ENCODE data around the gene CCNY.

The CCNY gene

DNA sequence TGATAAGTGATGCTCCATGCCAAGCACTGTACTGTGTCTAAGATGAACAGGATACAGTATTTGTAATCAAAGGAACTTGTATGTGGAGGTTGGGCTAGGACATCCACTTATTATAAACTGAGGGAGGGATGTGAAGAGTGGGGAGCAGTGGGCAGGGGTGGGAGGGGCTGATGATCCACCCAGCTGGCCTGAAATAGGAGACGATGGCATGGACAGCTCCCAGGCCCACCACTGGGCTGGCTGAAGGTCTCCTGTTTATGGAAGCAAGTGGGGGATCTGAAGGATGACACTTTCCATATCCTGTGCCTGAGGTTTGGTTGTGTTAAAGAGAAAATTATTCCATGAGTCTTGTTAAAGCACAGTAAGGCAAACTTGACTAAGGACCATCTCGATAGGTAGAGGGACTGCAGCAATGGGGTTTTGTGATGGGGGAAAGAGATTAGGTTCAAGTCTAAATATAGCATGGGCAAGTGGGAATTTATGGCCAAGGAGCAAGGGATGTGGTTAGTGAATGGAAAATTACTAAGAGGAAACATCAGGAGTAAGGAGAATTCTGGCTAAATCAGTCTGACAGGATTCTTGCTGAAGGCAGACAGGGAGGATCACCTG lies 124.6 kb downstream of the CCNY start:
- Histone ChIP-seq H3K4me3 (ENCODE audit: control insufficient read depth in 1 of 7, extremely low read depth in 1 of 7, insufficient read depth in 4 of 7, low read depth in 2 of 7, low read length in 6 of 7) (no peak overlapping the region), H3K4me1 (ENCODE audit: control extremely low read depth in 1 of 4, control insufficient read depth in 4 of 4, insufficient read depth in 4 of 4, low read length in 3 of 4) (peaks cover 0 to 24% (median 14%) of the 10 kb centered on the region in 4 experiments), H3K27me3 (replicated peaks in 2 of 5; ENCODE audit: control insufficient read depth in 4 of 5, insufficient read depth in 5 of 5, low read length in 4 of 5) (no peaks in the 10 kb centered on the region), H3K9me3 (ENCODE audit: control extremely low read depth in 1 of 5, control insufficient read depth in 4 of 5, insufficient read depth in 2 of 5, low read depth in 1 of 5, low read length in 4 of 5) (no peaks in the 10 kb centered on the region), H3K27ac (ENCODE audit: insufficient read depth in 1 of 2, low read depth in 1 of 2, low read length in 2 of 2, poor library complexity in 1 of 2, severe bottlenecking in 2 of 2) (no peak overlapping the region), H3K36me3 (ENCODE audit: control insufficient read depth in 4 of 4, insufficient read depth in 4 of 4, low read length in 3 of 4) (no peaks in the 10 kb centered on the region)
- WGBS (ENCODE audit: insufficient coverage): 92% methylated on average over 2 of the region's 2 CpGs
- no peak for DNase-seq
- POLR2A ChIA-PET: no interaction called here
- CTCF ChIA-PET: interaction anchor here (1.4 to 1.5 kb wide), 2 partner anchors 102 to 150 kb away, joined by 3 read pairs; no protein-coding TSS in a partner anchor

DNA sequence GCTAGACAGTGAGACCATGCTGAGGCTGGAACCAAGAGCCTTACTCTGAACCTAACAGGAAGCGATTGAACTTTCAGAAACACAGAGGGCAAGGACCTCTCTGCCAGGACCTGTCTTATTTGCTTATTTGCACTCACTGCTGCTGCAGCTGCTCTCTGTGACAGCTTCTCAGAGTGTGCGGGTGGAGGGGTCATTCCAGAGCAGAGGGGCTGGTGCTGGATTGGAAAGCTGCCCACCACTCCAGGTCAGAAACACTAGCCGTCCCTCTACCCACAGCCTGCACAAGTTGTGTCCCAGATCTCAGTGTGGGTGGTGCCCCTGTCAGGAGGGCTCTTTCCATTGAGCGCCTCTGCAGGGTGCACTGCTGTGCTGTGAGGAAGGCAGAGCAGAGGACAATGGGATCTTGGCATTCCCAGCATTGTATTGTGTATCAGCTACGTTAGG lies 126.2 kb downstream of the CCNY start:
- peaks cover 0 to 24% (median 15%) of the 10 kb centered on the region in 4 experiments for H3K4me1 ChIP-seq (ENCODE audit: control extremely low read depth in 1 of 4, control insufficient read depth in 4 of 4, insufficient read depth in 4 of 4, low read length in 3 of 4)
- ChIA-PET POLR2A (no interaction called here), CTCF (interaction anchor here (1.2 to 2.5 kb wide), 3 partner anchors 8 to 69 kb away, joined by 3 to 8 read pairs (median 3); no protein-coding TSS in a partner anchor)
- 95% methylated on average over 4 of the region's 5 CpGs for WGBS (ENCODE audit: insufficient coverage)
- H3K27ac ChIP-seq (ENCODE audit: insufficient read depth in 1 of 2, low read depth in 1 of 2, low read length in 2 of 2, poor library complexity in 1 of 2, severe bottlenecking in 2 of 2): no peak overlapping the region
- H3K36me3 ChIP-seq (ENCODE audit: control insufficient read depth in 4 of 4, insufficient read depth in 4 of 4, low read length in 3 of 4): no peaks in the 10 kb centered on the region
- H3K9me3 ChIP-seq (ENCODE audit: control extremely low read depth in 1 of 5, control insufficient read depth in 4 of 5, insufficient read depth in 2 of 5, low read depth in 1 of 5, low read length in 4 of 5): no peaks in the 10 kb centered on the region
- H3K27me3 ChIP-seq (replicated peaks in 2 of 5; ENCODE audit: control insufficient read depth in 4 of 5, insufficient read depth in 5 of 5, low read length in 4 of 5): no peaks in the 10 kb centered on the region
- no peak for DNase-seq
- no peak overlapping the region for H3K4me3 ChIP-seq (ENCODE audit: control insufficient read depth in 1 of 7, extremely low read depth in 1 of 7, insufficient read depth in 4 of 7, low read depth in 2 of 7, low read length in 6 of 7)

DNA sequence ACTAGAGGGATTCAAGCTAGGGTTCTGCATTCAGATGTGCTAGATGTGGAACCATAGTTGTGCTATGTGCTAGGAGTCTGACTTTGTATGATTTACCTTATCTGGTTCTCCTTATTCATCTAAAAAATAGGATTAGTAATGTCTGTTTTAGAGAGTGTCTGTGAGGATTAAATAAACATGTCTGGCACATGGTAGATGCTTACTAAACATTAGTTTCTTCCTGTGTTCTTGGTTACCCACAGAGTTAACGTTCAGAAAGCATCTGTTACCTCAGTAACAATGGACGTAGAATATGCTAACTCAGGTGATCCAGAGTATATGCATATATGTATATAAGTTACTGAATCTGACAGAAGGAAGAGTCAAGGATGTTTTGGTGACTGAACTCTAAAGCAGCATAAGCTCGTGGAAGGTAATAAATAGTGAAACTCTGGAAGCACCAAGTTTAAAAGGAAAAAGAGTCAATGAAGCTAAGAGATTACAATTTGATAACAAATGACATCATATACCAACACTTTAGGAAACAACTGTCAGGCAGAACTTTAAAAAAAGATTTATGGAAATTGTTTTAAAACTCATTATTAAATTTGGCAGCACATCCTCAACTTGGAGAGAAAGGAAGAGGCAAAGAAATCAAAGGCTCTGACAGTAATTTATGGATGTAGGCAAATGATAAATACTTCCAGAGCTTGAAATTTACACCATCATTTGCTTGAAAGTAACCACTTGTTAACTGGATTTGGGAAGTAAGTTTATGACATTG lies 127.0 kb downstream of the CCNY start:
- peaks cover 0 to 24% (median 15%) of the 10 kb centered on the region in 4 experiments for H3K4me1 ChIP-seq (ENCODE audit: control extremely low read depth in 1 of 4, control insufficient read depth in 4 of 4, insufficient read depth in 4 of 4, low read length in 3 of 4)
- POLR2A ChIA-PET: interaction anchor here (0.6 kb wide), 1 partner anchor 133 kb away, joined by 3 read pairs; no protein-coding TSS in a partner anchor

DNA sequence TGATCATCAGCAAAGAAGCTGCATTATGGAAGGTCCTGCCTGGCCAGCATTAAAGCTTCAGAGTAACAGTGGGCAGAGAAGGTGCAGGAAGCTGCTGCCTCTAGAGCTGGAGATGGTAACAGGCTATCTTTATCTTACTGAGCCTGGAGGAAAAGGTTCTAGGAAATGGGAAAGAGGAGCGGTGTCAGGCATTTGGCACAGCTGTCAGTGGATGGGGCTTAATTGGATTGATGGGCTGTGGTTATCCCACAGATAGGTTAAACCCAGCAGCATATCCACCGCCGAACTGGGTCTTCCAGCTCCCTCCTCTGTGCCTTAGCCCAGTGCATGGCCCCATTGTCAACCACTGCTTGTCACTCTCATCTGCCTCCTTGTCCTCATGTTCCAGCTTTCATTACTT lies 127.6 kb downstream of the CCNY start:
- H3K4me1 ChIP-seq (ENCODE audit: control extremely low read depth in 1 of 4, control insufficient read depth in 4 of 4, insufficient read depth in 4 of 4, low read length in 3 of 4): peaks cover 0 to 21% (median 15%) of the 10 kb centered on the region in 4 experiments
- POLR2A ChIA-PET: no interaction called here
- no peaks in the 10 kb centered on the region for H3K36me3 ChIP-seq (ENCODE audit: control insufficient read depth in 4 of 4, insufficient read depth in 4 of 4, low read length in 3 of 4)
- H3K4me3 ChIP-seq (ENCODE audit: control insufficient read depth in 1 of 7, extremely low read depth in 1 of 7, insufficient read depth in 4 of 7, low read depth in 2 of 7, low read length in 6 of 7): no peak overlapping the region
- DNase-seq: no peak
- H3K9me3 ChIP-seq (ENCODE audit: control extremely low read depth in 1 of 5, control insufficient read depth in 4 of 5, insufficient read depth in 2 of 5, low read depth in 1 of 5, low read length in 4 of 5): no peaks in the 10 kb centered on the region
- H3K27me3 ChIP-seq (replicated peaks in 2 of 5; ENCODE audit: control insufficient read depth in 4 of 5, insufficient read depth in 5 of 5, low read length in 4 of 5): no peaks in the 10 kb centered on the region
- no peak overlapping the region for H3K27ac ChIP-seq (ENCODE audit: insufficient read depth in 1 of 2, low read depth in 1 of 2, low read length in 2 of 2, poor library complexity in 1 of 2, severe bottlenecking in 2 of 2)
- WGBS (ENCODE audit: insufficient coverage): 96% methylated on average over 3 of the region's 3 CpGs
- CTCF ChIA-PET: interaction anchor here (2.5 kb wide), 1 partner anchor 10 kb away, joined by 8 read pairs; no protein-coding TSS in a partner anchor

More for the DNA sequence above, 127.0 kb downstream of the CCNY start:
- no peaks in the 10 kb centered on the region for H3K27me3 ChIP-seq (replicated peaks in 2 of 5; ENCODE audit: control insufficient read depth in 4 of 5, insufficient read depth in 5 of 5, low read length in 4 of 5)
- DNase-seq: no peak
- CTCF ChIA-PET: interaction anchor here (1.5 to 2.5 kb wide), 2 partner anchors 9 to 48 kb away, joined by 3 to 8 read pairs; no protein-coding TSS in a partner anchor
- H3K9me3 ChIP-seq (ENCODE audit: control extremely low read depth in 1 of 5, control insufficient read depth in 4 of 5, insufficient read depth in 2 of 5, low read depth in 1 of 5, low read length in 4 of 5): no peaks in the 10 kb centered on the region
- no peak overlapping the region for H3K4me3 ChIP-seq (ENCODE audit: control insufficient read depth in 1 of 7, extremely low read depth in 1 of 7, insufficient read depth in 4 of 7, low read depth in 2 of 7, low read length in 6 of 7)
- no peak overlapping the region for H3K27ac ChIP-seq (ENCODE audit: insufficient read depth in 1 of 2, low read depth in 1 of 2, low read length in 2 of 2, poor library complexity in 1 of 2, severe bottlenecking in 2 of 2)
- whole genome bisulfite sequencing (ENCODE audit: insufficient coverage): 79% methylated on average over 3 of the region's 3 CpGs
- H3K36me3 ChIP-seq (ENCODE audit: control insufficient read depth in 4 of 4, insufficient read depth in 4 of 4, low read length in 3 of 4): no peaks in the 10 kb centered on the region

DNA sequence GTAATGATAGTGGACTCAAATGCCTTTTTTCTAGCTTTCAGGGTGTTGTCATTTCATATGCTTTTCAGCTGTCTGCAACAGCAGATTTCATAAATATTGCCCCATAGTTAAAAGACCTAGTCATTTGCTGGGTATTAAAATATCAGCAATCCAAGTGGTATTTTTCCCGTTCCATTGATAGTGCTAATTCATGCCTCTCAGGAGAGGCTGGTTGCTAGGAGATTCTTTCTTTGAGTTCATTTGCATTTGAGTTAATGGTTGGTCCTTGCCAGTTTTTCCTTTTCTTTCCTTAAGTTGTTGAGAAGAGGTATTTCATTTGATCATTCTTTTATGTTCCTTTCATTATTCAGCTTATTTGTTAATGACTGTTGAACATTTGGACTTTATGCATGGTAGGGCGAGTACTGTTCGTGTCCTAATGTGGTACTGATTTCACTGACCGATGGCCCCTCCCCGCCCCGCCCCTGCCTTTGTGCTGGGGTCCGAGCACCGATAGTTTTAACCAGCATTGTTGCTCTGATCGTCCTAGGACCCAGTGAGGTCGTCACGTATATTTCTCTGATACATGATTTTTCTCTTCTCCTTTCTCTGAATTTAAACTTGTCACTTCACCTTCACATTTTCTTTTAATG lies 128.6 kb downstream of the CCNY start:
- ChIA-PET POLR2A (interaction anchor here (0.5 kb wide), 1 partner anchor 17 kb away, joined by 3 read pairs; no protein-coding TSS in a partner anchor), CTCF (interaction anchor here (0.7 to 1.0 kb wide), 3 partner anchors 9 to 39 kb away, joined by 3 read pairs; no protein-coding TSS in a partner anchor)
- Histone ChIP-seq H3K4me1 (ENCODE audit: control extremely low read depth in 1 of 4, control insufficient read depth in 4 of 4, insufficient read depth in 4 of 4, low read length in 3 of 4) (peaks cover 0 to 18% (median 15%) of the 10 kb centered on the region in 4 experiments), H3K27me3 (replicated peaks in 2 of 5; ENCODE audit: control insufficient read depth in 4 of 5, insufficient read depth in 5 of 5, low read length in 4 of 5) (no peaks in the 10 kb centered on the region), H3K36me3 (ENCODE audit: control insufficient read depth in 4 of 4, insufficient read depth in 4 of 4, low read length in 3 of 4) (no peaks in the 10 kb centered on the region), H3K27ac (ENCODE audit: insufficient read depth in 1 of 2, low read depth in 1 of 2, low read length in 2 of 2, poor library complexity in 1 of 2, severe bottlenecking in 2 of 2) (no peak overlapping the region), H3K9me3 (ENCODE audit: control extremely low read depth in 1 of 5, control insufficient read depth in 4 of 5, insufficient read depth in 2 of 5, low read depth in 1 of 5, low read length in 4 of 5) (no peaks in the 10 kb centered on the region), H3K4me3 (ENCODE audit: control insufficient read depth in 1 of 7, extremely low read depth in 1 of 7, insufficient read depth in 4 of 7, low read depth in 2 of 7, low read length in 6 of 7) (no peak overlapping the region)
- WGBS (ENCODE audit: insufficient coverage): 96% methylated on average over 11 of the region's 11 CpGs
- no peak for DNase-seq

DNA sequence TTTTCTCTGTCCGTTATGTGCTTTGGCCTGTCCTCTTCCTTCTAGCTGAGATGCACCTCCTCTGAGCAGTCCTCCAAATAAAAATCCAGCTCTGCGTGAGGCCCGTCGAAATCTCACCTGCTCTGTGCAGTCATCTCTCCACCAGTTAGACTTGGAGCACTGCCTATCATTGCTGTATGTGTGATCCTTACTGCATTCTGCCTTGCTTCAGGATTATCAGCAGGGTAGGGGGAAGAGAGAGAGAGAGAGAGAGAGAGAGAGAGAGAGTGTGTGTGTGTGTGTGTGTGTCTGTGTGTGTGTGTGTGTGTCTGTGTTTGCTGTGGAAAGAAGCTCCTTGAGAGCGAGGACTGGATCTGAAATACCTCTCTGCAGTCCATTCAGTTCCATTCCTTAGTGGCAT lies 129.4 kb downstream of the CCNY start:
- Histone ChIP-seq H3K9me3 (ENCODE audit: control extremely low read depth in 1 of 5, control insufficient read depth in 4 of 5, insufficient read depth in 2 of 5, low read depth in 1 of 5, low read length in 4 of 5) (no peaks in the 10 kb centered on the region), H3K4me3 (ENCODE audit: control insufficient read depth in 1 of 7, extremely low read depth in 1 of 7, insufficient read depth in 4 of 7, low read depth in 2 of 7, low read length in 6 of 7) (no peak overlapping the region), H3K36me3 (ENCODE audit: control insufficient read depth in 4 of 4, insufficient read depth in 4 of 4, low read length in 3 of 4) (no peaks in the 10 kb centered on the region), H3K4me1 (ENCODE audit: control extremely low read depth in 1 of 4, control insufficient read depth in 4 of 4, insufficient read depth in 4 of 4, low read length in 3 of 4) (peaks cover 0 to 18% (median 15%) of the 10 kb centered on the region in 4 experiments), H3K27ac (ENCODE audit: insufficient read depth in 1 of 2, low read depth in 1 of 2, low read length in 2 of 2, poor library complexity in 1 of 2, severe bottlenecking in 2 of 2) (peak overlapping the region in 1 of 2 experiments; percentile 18), H3K27me3 (replicated peaks in 2 of 5; ENCODE audit: control insufficient read depth in 4 of 5, insufficient read depth in 5 of 5, low read length in 4 of 5) (no peaks in the 10 kb centered on the region)
- no peak for DNase-seq
- ChIA-PET POLR2A (interaction anchor here (0.5 kb wide), 1 partner anchor 17 kb away, joined by 3 read pairs; no protein-coding TSS in a partner anchor), CTCF (interaction anchor here (0.7 to 1.0 kb wide), 3 partner anchors 10 to 38 kb away, joined by 3 read pairs; no protein-coding TSS in a partner anchor)
- WGBS (ENCODE audit: insufficient coverage): 90% methylated on average over 4 of the region's 5 CpGs

Measured in common myeloid progenitor, CD34-positive (primary cell).